HepG2 (cell line): ENCODE measurements around the gene DNAJC5. TPM values are rescaled to one million over a fixed set of nuclear protein-coding genes. Genes with fewer than 3 reads are reported as not detected.

ENCODE experiments used
- BORCS8-MEF2B ChIP-seq: sonication (generic); formaldehyde crosslinking; IDR thresholded peaks from 2 replicates; pipeline ENCODE4 v1.8.0; 2022; ENCODE audit warnings: mild to moderate bottlenecking, missing genetic modification reagents
- DNMT3B ChIP-seq: conservative IDR thresholded peaks from 2 replicates; pipeline ENCODE4 v1.6.1; 2016; ENCODE audit warnings: missing biosample characterization, control low read depth
- DPF2 ChIP-seq: sonication (generic); formaldehyde crosslinking; IDR thresholded peaks from 2 replicates; pipeline ENCODE4 v1.4.0; 2020; ENCODE audit warnings: mild to moderate bottlenecking, low read depth, missing genetic modification reagents, borderline replicate concordance
- ZEB1 ChIP-seq: IDR thresholded peaks from 2 replicates; pipeline ENCODE4 v1.6.1; 2012; ENCODE audit warnings: mild to moderate bottlenecking, low read depth, inconsistent platforms; ENCODE audit not compliant: insufficient replicate concordance
- ZMAT3 ChIP-seq: sonication (generic); formaldehyde crosslinking; conservative IDR thresholded peaks from 2 replicates; pipeline ENCODE4 v1.7.0; 2021; ENCODE audit warnings: missing genetic modification reagents
- ZNF225 ChIP-seq: sonication (generic); formaldehyde crosslinking; IDR thresholded peaks from 2 replicates; pipeline ENCODE4 v1.4.0; 2020; ENCODE audit warnings: mild to moderate bottlenecking, missing genetic modification reagents
- ZNF547 ChIP-seq: sonication (generic); formaldehyde crosslinking; IDR thresholded peaks from 2 replicates; pipeline ENCODE4 v1.5.1; 2020; ENCODE audit warnings: mild to moderate bottlenecking, missing genetic modification reagents
- polyA plus RNA-seq, 8 experiments: library from polyadenylated mRNA; depleted of rRNA in 3 of 8; stranded (reverse) in 7 of 8; unstranded in 1 of 8; fragments of >200 nt; fragmentation: Illumina TruSeq in 4 of 8; extraction: Trizol in 4 of 8; gene quantifications; 2 replicates each; pipeline versions ENCODE4 v1.2.1 to v1.2.3, GENCODE V29; 2011 to 2016; ENCODE audit warnings: low read depth in 4 of 8, missing spikeins in 1 of 8, mixed read lengths in 1 of 8; ENCODE audit not compliant: insufficient read depth in 1 of 8
- total RNA-seq, 5 experiments: library from RNA; depleted of rRNA; stranded (reverse); fragments of >200 nt; fragmentation: Illumina TruSeq; extraction: Trizol; gene quantifications; 2 replicates each; pipeline ENCODE4 v1.2.3, GENCODE V29; 2016; ENCODE audit warnings: low read depth in 1 of 5
- TF ChIP-seq, protein P1 (sequence below): sonication (generic); formaldehyde crosslinking; IDR thresholded peaks from 2 replicates; pipeline ENCODE4 v1.5.1; 2020; ENCODE audit warnings: mild to moderate bottlenecking, missing genetic modification reagents, moderate library complexity
- TF ChIP-seq, protein P2 (sequence below): sonication (generic); formaldehyde crosslinking; IDR thresholded peaks from 2 replicates; pipeline ENCODE4 v1.4.0; 2020; ENCODE audit warnings: missing genetic modification reagents, borderline replicate concordance
- TF ChIP-seq, protein P3 (sequence below): sonication (generic); formaldehyde crosslinking; conservative IDR thresholded peaks from 2 replicates; pipeline ENCODE4 v1.8.0; 2022; ENCODE audit warnings: mild to moderate bottlenecking, moderate library complexity, missing genetic modification reagents
- TF ChIP-seq, protein P4 (sequence below), 2 experiments: sonication (generic) in 1 of 2; formaldehyde crosslinking in 1 of 2; IDR thresholded peaks; 2 replicates each; pipeline versions ENCODE4 v1.4.0 to v1.6.1; 2018 to 2020; ENCODE audit warnings: missing genetic modification reagents in 2 of 2, borderline replicate concordance in 1 of 2, low read depth in 1 of 2, mild to moderate bottlenecking in 1 of 2, missing biosample characterization in 1 of 2

The DNAJC5 gene
- total and polyA plus RNA-seq, 2 of the 13 experiments (the other 11 are each of a cell fraction or from before 2014, with no cell fraction given) = 42.8 to 64.5 TPM

DNA sequence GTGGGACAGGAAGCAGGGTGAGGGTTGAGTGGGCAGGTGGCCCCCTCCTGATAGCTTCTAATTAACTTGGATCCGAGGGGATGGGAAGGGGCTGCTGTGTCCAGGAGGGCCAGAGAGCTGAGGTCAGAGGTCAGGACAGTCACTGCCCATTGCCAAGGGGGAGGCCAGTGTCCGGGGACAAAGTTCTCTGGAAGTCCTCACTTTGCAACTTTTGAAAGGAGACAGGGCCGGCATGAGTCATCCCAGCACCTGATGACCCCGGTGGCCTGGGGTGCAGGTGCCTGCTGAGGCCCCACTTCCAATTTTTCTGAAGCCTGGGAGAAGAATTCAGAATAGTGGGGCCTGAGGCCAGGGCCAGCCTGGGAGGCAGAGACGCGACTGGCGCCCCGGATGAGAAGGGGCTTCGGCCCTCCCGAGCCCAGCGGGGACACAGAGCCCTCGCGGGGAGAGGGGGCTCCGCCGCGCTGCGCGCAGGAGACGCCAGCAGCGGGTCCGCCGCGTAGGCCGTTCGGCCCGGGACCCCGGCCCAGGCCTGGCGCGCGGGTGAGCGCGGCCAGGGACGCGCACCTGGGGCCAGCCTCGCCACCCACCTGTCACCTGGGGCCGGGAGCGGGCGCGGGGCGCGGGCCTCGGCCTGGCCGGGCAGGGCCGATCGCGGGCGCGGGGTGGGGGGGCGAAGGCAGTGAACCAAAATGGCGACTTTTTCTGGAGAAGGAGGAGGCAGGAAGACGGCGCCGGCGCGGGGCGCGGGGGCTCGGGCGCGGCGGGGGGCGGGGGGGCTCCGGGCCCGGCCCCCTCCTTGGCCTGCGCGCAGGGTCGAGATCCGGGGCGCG, 74.2 kb downstream of the DNAJC5 start (continued):
- TF ChIP-seq, protein P1, sequence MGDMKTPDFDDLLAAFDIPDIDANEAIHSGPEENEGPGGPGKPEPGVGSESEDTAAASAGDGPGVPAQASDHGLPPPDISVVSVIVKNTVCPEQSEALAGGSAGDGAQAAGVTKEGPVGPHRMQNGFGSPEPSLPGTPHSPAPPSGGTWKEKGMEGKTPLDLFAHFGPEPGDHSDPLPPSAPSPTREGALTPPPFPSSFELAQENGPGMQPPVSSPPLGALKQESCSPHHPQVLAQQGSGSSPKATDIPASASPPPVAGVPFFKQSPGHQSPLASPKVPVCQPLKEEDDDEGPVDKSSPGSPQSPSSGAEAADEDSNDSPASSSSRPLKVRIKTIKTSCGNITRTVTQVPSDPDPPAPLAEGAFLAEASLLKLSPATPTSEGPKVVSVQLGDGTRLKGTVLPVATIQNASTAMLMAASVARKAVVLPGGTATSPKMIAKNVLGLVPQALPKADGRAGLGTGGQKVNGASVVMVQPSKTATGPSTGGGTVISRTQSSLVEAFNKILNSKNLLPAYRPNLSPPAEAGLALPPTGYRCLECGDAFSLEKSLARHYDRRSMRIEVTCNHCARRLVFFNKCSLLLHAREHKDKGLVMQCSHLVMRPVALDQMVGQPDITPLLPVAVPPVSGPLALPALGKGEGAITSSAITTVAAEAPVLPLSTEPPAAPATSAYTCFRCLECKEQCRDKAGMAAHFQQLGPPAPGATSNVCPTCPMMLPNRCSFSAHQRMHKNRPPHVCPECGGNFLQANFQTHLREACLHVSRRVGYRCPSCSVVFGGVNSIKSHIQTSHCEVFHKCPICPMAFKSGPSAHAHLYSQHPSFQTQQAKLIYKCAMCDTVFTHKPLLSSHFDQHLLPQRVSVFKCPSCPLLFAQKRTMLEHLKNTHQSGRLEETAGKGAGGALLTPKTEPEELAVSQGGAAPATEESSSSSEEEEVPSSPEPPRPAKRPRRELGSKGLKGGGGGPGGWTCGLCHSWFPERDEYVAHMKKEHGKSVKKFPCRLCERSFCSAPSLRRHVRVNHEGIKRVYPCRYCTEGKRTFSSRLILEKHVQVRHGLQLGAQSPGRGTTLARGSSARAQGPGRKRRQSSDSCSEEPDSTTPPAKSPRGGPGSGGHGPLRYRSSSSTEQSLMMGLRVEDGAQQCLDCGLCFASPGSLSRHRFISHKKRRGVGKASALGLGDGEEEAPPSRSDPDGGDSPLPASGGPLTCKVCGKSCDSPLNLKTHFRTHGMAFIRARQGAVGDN (CRISPR knock-in tag) = peak; percentile 93
- TF ChIP-seq, protein P2, sequence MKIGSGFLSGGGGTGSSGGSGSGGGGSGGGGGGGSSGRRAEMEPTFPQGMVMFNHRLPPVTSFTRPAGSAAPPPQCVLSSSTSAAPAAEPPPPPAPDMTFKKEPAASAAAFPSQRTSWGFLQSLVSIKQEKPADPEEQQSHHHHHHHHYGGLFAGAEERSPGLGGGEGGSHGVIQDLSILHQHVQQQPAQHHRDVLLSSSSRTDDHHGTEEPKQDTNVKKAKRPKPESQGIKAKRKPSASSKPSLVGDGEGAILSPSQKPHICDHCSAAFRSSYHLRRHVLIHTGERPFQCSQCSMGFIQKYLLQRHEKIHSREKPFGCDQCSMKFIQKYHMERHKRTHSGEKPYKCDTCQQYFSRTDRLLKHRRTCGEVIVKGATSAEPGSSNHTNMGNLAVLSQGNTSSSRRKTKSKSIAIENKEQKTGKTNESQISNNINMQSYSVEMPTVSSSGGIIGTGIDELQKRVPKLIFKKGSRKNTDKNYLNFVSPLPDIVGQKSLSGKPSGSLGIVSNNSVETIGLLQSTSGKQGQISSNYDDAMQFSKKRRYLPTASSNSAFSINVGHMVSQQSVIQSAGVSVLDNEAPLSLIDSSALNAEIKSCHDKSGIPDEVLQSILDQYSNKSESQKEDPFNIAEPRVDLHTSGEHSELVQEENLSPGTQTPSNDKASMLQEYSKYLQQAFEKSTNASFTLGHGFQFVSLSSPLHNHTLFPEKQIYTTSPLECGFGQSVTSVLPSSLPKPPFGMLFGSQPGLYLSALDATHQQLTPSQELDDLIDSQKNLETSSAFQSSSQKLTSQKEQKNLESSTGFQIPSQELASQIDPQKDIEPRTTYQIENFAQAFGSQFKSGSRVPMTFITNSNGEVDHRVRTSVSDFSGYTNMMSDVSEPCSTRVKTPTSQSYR (CRISPR knock-in tag) = peak; percentile 61; the same call in 1 of the 2 replicates
- TF ChIP-seq, protein P3, sequence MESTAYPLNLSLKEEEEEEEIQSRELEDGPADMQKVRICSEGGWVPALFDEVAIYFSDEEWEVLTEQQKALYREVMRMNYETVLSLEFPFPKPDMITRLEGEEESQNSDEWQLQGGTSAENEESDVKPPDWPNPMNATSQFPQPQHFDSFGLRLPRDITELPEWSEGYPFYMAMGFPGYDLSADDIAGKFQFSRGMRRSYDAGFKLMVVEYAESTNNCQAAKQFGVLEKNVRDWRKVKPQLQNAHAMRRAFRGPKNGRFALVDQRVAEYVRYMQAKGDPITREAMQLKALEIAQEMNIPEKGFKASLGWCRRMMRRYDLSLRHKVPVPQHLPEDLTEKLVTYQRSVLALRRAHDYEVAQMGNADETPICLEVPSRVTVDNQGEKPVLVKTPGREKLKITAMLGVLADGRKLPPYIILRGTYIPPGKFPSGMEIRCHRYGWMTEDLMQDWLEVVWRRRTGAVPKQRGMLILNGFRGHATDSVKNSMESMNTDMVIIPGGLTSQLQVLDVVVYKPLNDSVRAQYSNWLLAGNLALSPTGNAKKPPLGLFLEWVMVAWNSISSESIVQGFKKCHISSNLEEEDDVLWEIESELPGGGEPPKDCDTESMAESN (CRISPR knock-in tag) = 0 out of 2 replicates have a peak, but pooled peaks have one; percentile 46
- TF ChIP-seq DPF2 (CRISPR knock-in tag) = peak; percentile 84
- TF ChIP-seq ZNF547 = peak; percentile 43; the same call in 1 of the 2 replicates
- TF ChIP-seq BORCS8-MEF2B (CRISPR knock-in tag) = peak; percentile 82
- peak; percentile 36; the same call in 1 of the 2 replicates for TF ChIP-seq ZMAT3 (CRISPR knock-in tag)
- TF ChIP-seq, protein P4, sequence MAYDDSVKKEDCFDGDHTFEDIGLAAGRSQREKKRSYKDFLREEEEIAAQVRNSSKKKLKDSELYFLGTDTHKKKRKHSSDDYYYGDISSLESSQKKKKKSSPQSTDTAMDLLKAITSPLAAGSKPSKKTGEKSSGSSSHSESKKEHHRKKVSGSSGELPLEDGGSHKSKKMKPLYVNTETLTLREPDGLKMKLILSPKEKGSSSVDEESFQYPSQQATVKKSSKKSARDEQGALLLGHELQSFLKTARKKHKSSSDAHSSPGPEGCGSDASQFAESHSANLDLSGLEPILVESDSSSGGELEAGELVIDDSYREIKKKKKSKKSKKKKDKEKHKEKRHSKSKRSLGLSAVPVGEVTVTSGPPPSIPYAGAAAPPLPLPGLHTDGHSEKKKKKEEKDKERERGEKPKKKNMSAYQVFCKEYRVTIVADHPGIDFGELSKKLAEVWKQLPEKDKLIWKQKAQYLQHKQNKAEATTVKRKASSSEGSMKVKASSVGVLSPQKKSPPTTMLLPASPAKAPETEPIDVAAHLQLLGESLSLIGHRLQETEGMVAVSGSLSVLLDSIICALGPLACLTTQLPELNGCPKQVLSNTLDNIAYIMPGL (CRISPR knock-in tag; IDR thresholded peaks at IDR 0.05; ENCODE audit: borderline replicate concordance in 1 of 2, low read depth in 1 of 2) = peak; percentile 54 to 59; a peak in 2 of 4 replicates
- peak; percentile 69; the same call in 1 of the 2 replicates for TF ChIP-seq DNMT3B (CRISPR knock-in tag)
- TF ChIP-seq ZNF225 (CRISPR knock-in tag) = peak; percentile 57; the same call in 1 of the 2 replicates
- no peak for TF ChIP-seq ZEB1
